GM12891 (cell line): ENCODE data around the gene STX10.

Source experiments
- POLR2A ChIP-seq: IDR thresholded peaks from 2 replicates; pipeline ENCODE4 v1.6.1; 2011; ENCODE audit warnings: low read depth, low read length, control low read depth
- SPI1 ChIP-seq: IDR thresholded peaks from 2 replicates; pipeline ENCODE4 v1.6.1; 2011; ENCODE audit warnings: low read depth, low read length, control low read depth
- TAF1 ChIP-seq: IDR thresholded peaks from 2 replicates; pipeline ENCODE4 v1.6.1; 2011; ENCODE audit warnings: low read depth, low read length, control low read depth

DNA sequence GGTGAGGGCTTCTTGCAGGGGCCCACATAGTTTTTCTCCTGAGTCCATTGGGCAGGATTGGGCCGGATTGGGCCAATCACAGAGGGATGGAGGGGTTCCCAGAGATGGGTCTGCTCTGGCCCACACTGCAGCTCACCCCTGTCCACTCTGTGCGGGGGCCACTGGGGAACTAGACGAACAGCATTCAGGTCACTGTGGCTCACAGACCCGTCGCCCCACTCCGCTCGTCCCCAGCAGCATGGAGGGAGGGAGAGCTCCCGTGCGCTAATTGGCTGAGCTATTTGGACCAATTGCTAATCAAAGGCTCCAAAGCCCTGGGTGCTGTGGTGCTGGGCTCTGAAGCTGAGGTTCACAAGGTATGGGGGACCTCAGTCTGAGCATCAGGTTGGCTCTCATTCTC is 20.8 kb downstream of the STX10 start:
- TF ChIP-seq TAF1 (no peak), POLR2A (no peak; the same call in 1 of the 2 replicates), SPI1 (no peak)
